Measurements from ENCODE around the gene TMUB1. TPM values are rescaled to one million over a fixed set of nuclear protein-coding genes. Genes with fewer than 3 reads are reported as not detected.

TMUB1 gene
- total RNA-seq, 2 experiments from 2014 or later, result 56.0 to 59.6 TPM

GRCh38 chr7:151091988-151092387 is 8.7 kb upstream of the TMUB1 start:
- Histone ChIP-seq H3K36me3 (ENCODE audit: insufficient read depth, low read length) (no peaks in the 10 kb centered on the region), H3K79me2 (ENCODE audit: insufficient read depth, low read depth, low read length) (no peaks in the 10 kb centered on the region), H3K4me3 (ENCODE audit: low read depth, low read length, poor library complexity, severe bottlenecking) (no peak overlapping the region), H3K4me2 (ENCODE audit: low read length) (no peak overlapping the region), H2AFZ (ENCODE audit: low read length) (no peak overlapping the region), H3K9me2 (ENCODE audit: insufficient read depth, low read length) (no peaks in the 10 kb centered on the region), H4K20me1 (ENCODE audit: insufficient read depth, low read length) (no peaks in the 10 kb centered on the region; the same call in 1 of the 2 replicates), H3K9me3 (ENCODE audit: low read length) (no peaks in the 10 kb centered on the region), H3K4me1 (ENCODE audit: insufficient read depth, low read length, poor library complexity, severe bottlenecking) (no peaks in the 10 kb centered on the region), H3K27ac (ENCODE audit: low read depth, low read length, poor library complexity, severe bottlenecking) (no peak overlapping the region)
- ChIA-PET POLR2A (no interaction called here), CTCF (ENCODE audit: unreplicated experiment) (no interaction called here)
- no TSS peak for BruUV-seq (replicated peaks)
- no peak for DNase-seq (ENCODE audit: low spot score)
- no peak for TF ChIP-seq EZH2phosphoT487 (IDR thresholded peaks at IDR 0.05; ENCODE audit: borderline replicate concordance, low read depth, low read length)
- TF ChIP-seq, protein P1, sequence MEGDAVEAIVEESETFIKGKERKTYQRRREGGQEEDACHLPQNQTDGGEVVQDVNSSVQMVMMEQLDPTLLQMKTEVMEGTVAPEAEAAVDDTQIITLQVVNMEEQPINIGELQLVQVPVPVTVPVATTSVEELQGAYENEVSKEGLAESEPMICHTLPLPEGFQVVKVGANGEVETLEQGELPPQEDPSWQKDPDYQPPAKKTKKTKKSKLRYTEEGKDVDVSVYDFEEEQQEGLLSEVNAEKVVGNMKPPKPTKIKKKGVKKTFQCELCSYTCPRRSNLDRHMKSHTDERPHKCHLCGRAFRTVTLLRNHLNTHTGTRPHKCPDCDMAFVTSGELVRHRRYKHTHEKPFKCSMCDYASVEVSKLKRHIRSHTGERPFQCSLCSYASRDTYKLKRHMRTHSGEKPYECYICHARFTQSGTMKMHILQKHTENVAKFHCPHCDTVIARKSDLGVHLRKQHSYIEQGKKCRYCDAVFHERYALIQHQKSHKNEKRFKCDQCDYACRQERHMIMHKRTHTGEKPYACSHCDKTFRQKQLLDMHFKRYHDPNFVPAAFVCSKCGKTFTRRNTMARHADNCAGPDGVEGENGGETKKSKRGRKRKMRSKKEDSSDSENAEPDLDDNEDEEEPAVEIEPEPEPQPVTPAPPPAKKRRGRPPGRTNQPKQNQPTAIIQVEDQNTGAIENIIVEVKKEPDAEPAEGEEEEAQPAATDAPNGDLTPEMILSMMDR (conservative IDR thresholded peaks at IDR 0.05; ENCODE audit: low read length), result no peak
- intact Hi-C loops (cut with micrococcal nuclease; ENCODE audit: unreplicated experiment), result loop anchor here (10.0 kb wide), 1 partner anchor 63 kb away; no protein-coding TSS in a partner anchor

GRCh38 chr7:151091431-151091830 is 8.1 kb upstream of the TMUB1 start:
- TF ChIP-seq, protein P1 (conservative IDR thresholded peaks at IDR 0.05; ENCODE audit: low read length), result peak; percentile 76
- TF ChIP-seq EZH2phosphoT487 (IDR thresholded peaks at IDR 0.05; ENCODE audit: borderline replicate concordance, low read depth, low read length), result no peak
- CTCF ChIA-PET (ENCODE audit: unreplicated experiment), result no interaction called here

DNA sequence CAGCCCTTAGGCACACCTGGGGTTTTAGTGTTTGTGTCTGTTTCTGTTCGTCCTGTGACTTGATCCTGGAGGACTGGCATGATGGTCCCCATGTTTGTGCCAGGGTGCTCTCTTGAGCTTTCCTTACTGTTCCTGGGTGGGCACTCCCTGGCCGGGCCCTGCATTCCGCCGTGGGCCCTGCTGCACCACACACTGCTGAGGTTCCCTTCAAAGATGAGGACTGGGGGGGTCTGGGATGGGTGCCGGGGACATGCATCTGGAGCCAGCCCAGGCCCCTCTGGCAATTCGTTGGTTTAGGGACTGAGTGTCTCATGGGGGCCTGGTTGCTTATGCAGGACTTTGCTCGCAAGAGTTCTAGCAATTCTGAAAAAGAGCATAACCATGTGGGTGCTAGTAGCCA is 7.7 kb upstream of the TMUB1 start:
- no TSS peak for BruUV-seq (replicated peaks)
- H3K36me3 ChIP-seq (ENCODE audit: insufficient read depth, low read length), result no peaks in the 10 kb centered on the region
- H4K20me1 ChIP-seq (ENCODE audit: insufficient read depth, low read length), result no peaks in the 10 kb centered on the region; the same call in 1 of the 2 replicates
- no peaks in the 10 kb centered on the region for H3K9me2 ChIP-seq (ENCODE audit: insufficient read depth, low read length)
- H3K4me2 ChIP-seq (ENCODE audit: low read length), result no peak overlapping the region
- POLR2A ChIA-PET, result no interaction called here
- no peak overlapping the region for H2AFZ ChIP-seq (ENCODE audit: low read length)
- peaks cover under 1% of the 10 kb centered on the region for H3K4me1 ChIP-seq (ENCODE audit: insufficient read depth, low read length, poor library complexity, severe bottlenecking)
- H3K27ac ChIP-seq (ENCODE audit: low read depth, low read length, poor library complexity, severe bottlenecking), result no peak overlapping the region
- no peak for TF ChIP-seq EZH2phosphoT487 (IDR thresholded peaks at IDR 0.05; ENCODE audit: borderline replicate concordance, low read depth, low read length)
- TF ChIP-seq, protein P1 (conservative IDR thresholded peaks at IDR 0.05; ENCODE audit: low read length), result no peak
- DNase-seq (ENCODE audit: low spot score), result no peak
- intact Hi-C loops (cut with micrococcal nuclease; ENCODE audit: unreplicated experiment), result loop anchor here (10.0 kb wide), 1 partner anchor 64 kb away; no protein-coding TSS in a partner anchor
- no peaks in the 10 kb centered on the region for H3K79me2 ChIP-seq (ENCODE audit: insufficient read depth, low read depth, low read length)
- CTCF ChIA-PET (ENCODE audit: unreplicated experiment), result no interaction called here
- H3K9me3 ChIP-seq (ENCODE audit: low read length), result no peaks in the 10 kb centered on the region
- no peak overlapping the region for H3K4me3 ChIP-seq (ENCODE audit: low read depth, low read length, poor library complexity, severe bottlenecking)

More at GRCh38 chr7:151091431-151091830, 8.1 kb upstream of the TMUB1 start:
- Histone ChIP-seq H3K9me2 (ENCODE audit: insufficient read depth, low read length) (no peaks in the 10 kb centered on the region), H3K9me3 (ENCODE audit: low read length) (no peaks in the 10 kb centered on the region), H2AFZ (ENCODE audit: low read length) (no peak overlapping the region), H3K79me2 (ENCODE audit: insufficient read depth, low read depth, low read length) (no peaks in the 10 kb centered on the region), H3K4me3 (ENCODE audit: low read depth, low read length, poor library complexity, severe bottlenecking) (no peak overlapping the region), H3K27ac (ENCODE audit: low read depth, low read length, poor library complexity, severe bottlenecking) (no peak overlapping the region), H4K20me1 (ENCODE audit: insufficient read depth, low read length) (no peaks in the 10 kb centered on the region; the same call in 1 of the 2 replicates), H3K4me2 (ENCODE audit: low read length) (no peak overlapping the region), H3K36me3 (ENCODE audit: insufficient read depth, low read length) (no peaks in the 10 kb centered on the region), H3K4me1 (ENCODE audit: insufficient read depth, low read length, poor library complexity, severe bottlenecking) (no peaks in the 10 kb centered on the region)
- DNase-seq (ENCODE audit: low spot score), result peak; percentile 42
- BruUV-seq (replicated peaks), result no TSS peak
- intact Hi-C loops (cut with micrococcal nuclease; ENCODE audit: unreplicated experiment), result loop anchor here (10.0 kb wide), 1 partner anchor 63 kb away; no protein-coding TSS in a partner anchor
- POLR2A ChIA-PET, result no interaction called here

Data from OCI-LY7 (cell line).